CD4-positive, alpha-beta memory T cell (primary cell): ENCODE data around the gene HDGFL2. TPM values are rescaled to one million over a fixed set of nuclear protein-coding genes. Genes with fewer than 3 reads are reported as not detected.
"Not testable (repeated sequence)": the region's sequence is repeated elsewhere in the genome, so short reads cannot be mapped to it uniquely, and the experiment has no call there.

ENCODE experiments used
- CTCF ChIA-PET: fragments of 350-600 bp; sonication (Branson Sonifier 250); formaldehyde crosslinking; loops from one replicate; lab custom pipeline; 2021; ENCODE audit warnings: inconsistent platforms; ENCODE audit not compliant: partially characterized antibody; lab: Charles Lee
- POLR2A ChIA-PET: fragments of 350-600 bp; sonication (Branson Sonifier 250); formaldehyde crosslinking; loops from one replicate; lab custom pipeline; 2021; ENCODE audit not compliant: partially characterized antibody; lab: Charles Lee
- DNase-seq, 5 donors: peaks; one replicate each; pipeline versions ENCODE4 v3.0.0 to v3.0.0-alpha.2; 2020 to 2022; ENCODE audit warnings: mixed read lengths in 1 of 5
- H3K27ac ChIP-seq: one replicate; pipeline ENCODE4 v1.7.0; 2013; ENCODE audit warnings: low read depth, low read length
- H3K27me3 ChIP-seq: 2 replicates; pipeline ENCODE4 v1.7.0; 2013; ENCODE audit warnings: mild to moderate bottlenecking, low read length, moderate library complexity; ENCODE audit not compliant: insufficient read depth
- H3K36me3 ChIP-seq: 2 replicates; pipeline ENCODE4 v1.7.0; 2013; ENCODE audit warnings: mild to moderate bottlenecking, low read length, moderate library complexity; ENCODE audit not compliant: insufficient read depth
- H3K4me1 ChIP-seq: 2 replicates; pipeline ENCODE4 v1.7.0; 2013; ENCODE audit warnings: mild to moderate bottlenecking, low read length, moderate library complexity; ENCODE audit not compliant: insufficient read depth
- H3K4me3 ChIP-seq, 2 donors: one replicate each; pipeline ENCODE4 v1.7.0; 2013; ENCODE audit warnings: low read length in 2 of 2, mild to moderate bottlenecking in 1 of 2
- H3K9me3 ChIP-seq, 2 donors: one replicate each; pipeline ENCODE4 v1.7.0; 2013; ENCODE audit warnings: low read length in 2 of 2, control low read depth in 1 of 2; ENCODE audit not compliant: control insufficient read depth in 1 of 2
- H3K27ac Mint-ChIP-seq, 7 donors: one replicate each; pipeline ENCODE4 v1.8.0; 2020 to 2021; ENCODE audit warnings: mixed read lengths in 7 of 7, mild to moderate bottlenecking in 6 of 7, inconsistent platforms in 3 of 7, moderate library complexity in 3 of 7
- H3K27me3 Mint-ChIP-seq, 2 donors: one replicate each; pipeline ENCODE4 v1.8.0; 2020 to 2021; ENCODE audit warnings: mixed read lengths in 2 of 2
- H3K36me3 Mint-ChIP-seq, 2 donors: one replicate each; pipeline ENCODE4 v1.8.0; 2020 to 2021; ENCODE audit warnings: mixed read lengths in 2 of 2, inconsistent platforms in 1 of 2, mild to moderate bottlenecking in 1 of 2
- H3K4me1 Mint-ChIP-seq, 4 donors: one replicate each; pipeline ENCODE4 v1.8.0; 2020 to 2021; ENCODE audit warnings: mixed read lengths in 4 of 4, mild to moderate bottlenecking in 1 of 4
- H3K4me3 Mint-ChIP-seq, 8 donors: one replicate each; pipeline ENCODE4 v1.8.0; 2020 to 2021; ENCODE audit warnings: mixed read lengths in 8 of 8, mild to moderate bottlenecking in 7 of 8, moderate library complexity in 6 of 8, inconsistent platforms in 3 of 8
- H3K9me3 Mint-ChIP-seq, 8 donors: one replicate each; pipeline ENCODE4 v1.8.0; 2020 to 2021; ENCODE audit warnings: mixed read lengths in 8 of 8, mild to moderate bottlenecking in 5 of 8, inconsistent platforms in 3 of 8, moderate library complexity in 1 of 8
- intact Hi-C: fragments of 100-400 bp; cut with micrococcal nuclease; formaldehyde crosslinking; loops from one replicate; pipeline ENCODE4 v1.15.1; 2023
- polyA plus RNA-seq, 2 donors: library from polyadenylated mRNA; unstranded; fragments of 300-500 nt; fragmentation: Illumina TruSeq; gene quantifications; one replicate each; pipeline ENCODE4 v1.2.3, GENCODE V29; 2021
- total RNA-seq, 2 experiments: library from RNA; stranded (reverse); gene quantifications; one replicate each; pipeline ENCODE4 v1.2.3, GENCODE V29; 2021

HDGFL2 gene
- total and polyA plus RNA-seq, 4 experiments from 2014 or later, result 3.5 to 39.7 (median 31.3) TPM

DNA sequence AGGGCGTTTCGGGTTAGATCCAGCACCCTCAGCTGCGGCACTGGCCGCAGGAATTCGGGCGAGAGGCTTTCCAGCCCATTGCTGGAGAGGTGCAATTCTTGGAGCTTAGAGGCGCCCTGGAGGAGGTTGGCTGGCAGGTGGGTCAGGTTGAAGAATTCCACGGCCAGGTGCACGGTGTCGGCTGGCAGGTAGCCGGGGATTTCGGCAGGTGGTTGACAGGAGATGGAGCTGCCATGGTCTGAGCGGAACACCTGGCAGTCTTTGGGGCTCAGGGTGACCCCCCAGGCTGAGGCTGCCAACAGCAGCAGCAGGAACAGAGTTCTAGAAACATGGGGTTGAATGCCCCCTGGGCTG is 66.5 kb downstream of the HDGFL2 start:
- Mint-ChIP-seq H3K4me1 (peaks cover 4 to 13% (median 5%) of the 10 kb centered on the region in 4 donors), H3K27ac (no peak overlapping the region), H3K9me3 (peaks cover 0 to 13% (median 5%) of the 10 kb centered on the region in 8 donors), H3K4me3 (no peak overlapping the region), H3K36me3 (no peaks in the 10 kb centered on the region), H3K27me3 (peaks cover 7 to 10% of the 10 kb centered on the region in 2 donors)
- Histone ChIP-seq H3K36me3 (no peaks in the 10 kb centered on the region), H3K9me3 (no peaks in the 10 kb centered on the region), H3K4me1 (no peaks in the 10 kb centered on the region), H3K4me3 (no peak overlapping the region), H3K27me3 (no peaks in the 10 kb centered on the region), H3K27ac (no peak overlapping the region)
- CTCF ChIA-PET, result no interaction called here
- no peak for DNase-seq
- intact Hi-C loops, result no loop called here
- POLR2A ChIA-PET, result no interaction called here

DNA sequence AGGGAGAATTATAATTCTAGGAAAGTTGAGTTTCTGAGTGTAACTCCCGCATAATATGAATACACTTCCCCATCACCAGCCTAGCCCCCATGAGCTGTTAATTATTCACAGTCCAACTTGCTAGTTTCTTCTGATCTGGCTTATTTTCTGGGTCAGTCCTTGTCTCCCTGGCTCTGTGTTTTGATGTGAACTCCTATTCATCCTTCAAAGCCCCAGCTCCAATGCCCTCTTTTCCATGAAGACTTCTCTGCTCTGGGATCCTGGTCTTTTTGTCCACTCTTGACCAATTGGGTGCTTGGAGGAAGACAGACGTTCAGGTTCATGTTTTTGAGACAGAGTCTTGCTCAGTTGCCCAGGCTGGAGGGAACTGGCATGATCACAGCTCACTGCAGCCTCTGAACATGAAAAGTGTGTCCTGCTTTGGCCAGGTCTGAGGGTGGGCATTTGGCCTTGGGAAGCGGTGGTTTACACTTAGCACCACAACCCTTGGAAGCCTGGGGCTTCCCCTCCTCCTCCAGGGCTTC is 67.1 kb downstream of the HDGFL2 start:
- no peaks in the 10 kb centered on the region for H3K4me1 ChIP-seq
- no peaks in the 10 kb centered on the region for H3K27me3 ChIP-seq
- no peak overlapping the region for H3K4me3 ChIP-seq
- peaks cover 0 to 13% (median 5%) of the 10 kb centered on the region in 8 donors for H3K9me3 Mint-ChIP-seq
- no peak overlapping the region for H3K27ac ChIP-seq
- intact Hi-C loops, result no loop called here
- H3K9me3 ChIP-seq, result no peaks in the 10 kb centered on the region
- no peaks in the 10 kb centered on the region for H3K36me3 ChIP-seq
- H3K27ac Mint-ChIP-seq, result no peak overlapping the region
- CTCF ChIA-PET, result no interaction called here
- no peak for DNase-seq
- no peak overlapping the region for H3K4me3 Mint-ChIP-seq
- H3K4me1 Mint-ChIP-seq, result peaks cover 4 to 13% (median 5%) of the 10 kb centered on the region in 4 donors
- no peaks in the 10 kb centered on the region for H3K36me3 Mint-ChIP-seq
- POLR2A ChIA-PET, result no interaction called here
- H3K27me3 Mint-ChIP-seq, result peaks cover 4 to 10% of the 10 kb centered on the region in 2 donors

GRCh38 chr19:4539693-4540581 is 67.8 kb downstream of the HDGFL2 start, which contains the start of gene LRG1:
LRG1 (minus strand) TSS chr19:4540036; CDS start chr19:4540013, 23 bp downstream.
- ChIA-PET POLR2A (no interaction called here), CTCF (interaction anchor here (0.9 to 1.7 kb wide), 2 partner anchors 9 to 13 kb away, joined by 3 read pairs; no protein-coding TSS in a partner anchor)
- Histone ChIP-seq H3K36me3 (no peaks in the 10 kb centered on the region), H3K4me1 (no peaks in the 10 kb centered on the region), H3K27me3 (no peaks in the 10 kb centered on the region), H3K27ac (no peak within 1 kb of the TSS), H3K4me3 (no peak within 1 kb of the TSS), H3K9me3 (no peaks in the 10 kb centered on the region)
- intact Hi-C loops, result no loop called here
- Mint-ChIP-seq H3K4me3 (peak within 1 kb of the TSS in 5 of 8 donors; percentile 10 to 56 (median 31)), H3K27me3 (peaks cover 4 to 10% of the 10 kb centered on the region in 2 donors), H3K27ac (peak within 1 kb of the TSS in 2 of 7 donors; percentile 35 to 47), H3K4me1 (peaks cover 4 to 13% (median 5%) of the 10 kb centered on the region in 4 donors), H3K36me3 (no peaks in the 10 kb centered on the region), H3K9me3 (peaks cover 0 to 13% (median 5%) of the 10 kb centered on the region in 8 donors)
- no peak for DNase-seq

GRCh38 chr19:4541114-4541805 is 69.2 kb downstream of the HDGFL2 start:
- H3K4me3 Mint-ChIP-seq, result no peak overlapping the region
- intact Hi-C loops, result no loop called here
- POLR2A ChIA-PET, result no interaction called here
- H3K27ac Mint-ChIP-seq, result no peak overlapping the region
- no peak for DNase-seq
- no peaks in the 10 kb centered on the region for H3K36me3 Mint-ChIP-seq
- H3K4me1 ChIP-seq, result no peaks in the 10 kb centered on the region
- no peak overlapping the region for H3K27ac ChIP-seq
- H3K27me3 ChIP-seq, result no peaks in the 10 kb centered on the region
- H3K9me3 ChIP-seq, result no peaks in the 10 kb centered on the region
- peaks cover 0 to 7% of the 10 kb centered on the region in 2 donors for H3K27me3 Mint-ChIP-seq
- no peak overlapping the region for H3K4me3 ChIP-seq
- peaks cover 0 to 13% (median 5%) of the 10 kb centered on the region in 8 donors for H3K9me3 Mint-ChIP-seq
- H3K4me1 Mint-ChIP-seq, result peaks cover 2 to 8% (median 4%) of the 10 kb centered on the region in 4 donors
- H3K36me3 ChIP-seq, result no peaks in the 10 kb centered on the region
- CTCF ChIA-PET, result interaction anchor here (1.7 kb wide), 1 partner anchor 15 kb away, joined by 3 read pairs; no protein-coding TSS in a partner anchor

GRCh38 chr19:4541806-4542145 is 69.7 kb downstream of the HDGFL2 start:
- POLR2A ChIA-PET, H3K4me1 ChIP-seq, H3K36me3 ChIP-seq, H3K4me3 Mint-ChIP-seq, H3K36me3 Mint-ChIP-seq, H3K9me3 ChIP-seq, H3K27ac Mint-ChIP-seq, H3K4me3 ChIP-seq, H3K27me3 Mint-ChIP-seq, H3K27ac ChIP-seq, H3K4me1 Mint-ChIP-seq, H3K27me3 ChIP-seq, DNase-seq, intact Hi-C loops: not testable (repeated sequence)
- H3K9me3 Mint-ChIP-seq, result peaks cover 0 to 13% (median 5%) of the 10 kb centered on the region in 8 donors
- CTCF ChIA-PET, result interaction anchor here (1.7 kb wide), 1 partner anchor 15 kb away, joined by 3 read pairs; no protein-coding TSS in a partner anchor

DNA sequence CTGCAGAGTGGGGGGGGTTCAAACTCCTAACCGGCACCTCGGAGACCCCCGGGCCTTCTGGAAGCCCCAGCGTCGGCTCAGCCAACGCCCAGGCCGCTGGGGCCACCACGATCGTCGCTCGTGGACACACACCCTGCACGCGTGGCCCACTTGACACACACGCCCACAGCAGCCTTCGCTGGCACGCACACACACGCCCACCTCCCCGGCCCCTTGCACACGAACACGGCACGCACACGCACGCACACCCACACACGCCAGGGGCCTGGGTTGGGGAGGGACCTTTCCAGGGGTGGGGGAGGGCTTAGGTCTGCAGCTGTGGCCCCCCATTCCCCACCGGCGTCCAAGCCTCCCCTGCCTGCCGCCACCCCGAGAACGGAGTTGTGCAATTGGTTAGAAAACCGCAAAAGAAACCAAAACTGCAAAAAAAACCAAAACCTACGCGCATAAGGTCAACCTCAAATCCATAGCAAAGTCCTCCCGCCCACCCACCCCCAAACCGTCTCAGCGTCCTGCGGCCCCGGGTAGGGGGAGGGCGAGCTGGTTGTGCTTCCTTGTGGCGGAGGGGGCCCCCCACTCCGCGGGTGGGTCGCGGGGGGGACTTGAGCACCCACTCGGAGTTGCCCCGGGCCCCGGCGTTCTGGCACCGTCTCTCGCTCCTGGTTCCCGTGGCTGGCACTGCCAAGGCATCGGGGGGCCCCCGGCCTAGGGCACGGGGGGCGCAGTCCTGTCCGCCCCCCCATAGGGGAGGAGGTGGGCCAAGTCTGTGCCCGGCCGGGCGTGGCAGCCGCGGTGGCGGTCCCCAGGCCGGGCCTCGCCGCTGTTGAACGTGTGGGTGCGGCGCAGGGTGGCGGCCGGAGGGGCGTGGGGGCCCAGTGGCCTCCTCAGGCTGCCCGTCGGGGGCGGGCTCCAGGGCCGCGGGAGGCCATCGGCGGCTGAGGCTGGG is 71.1 kb downstream of the HDGFL2 start:
- ChIA-PET POLR2A (no interaction called here), CTCF (no interaction called here)
- no peaks in the 10 kb centered on the region for H3K9me3 ChIP-seq
- peaks cover 2 to 8% (median 4%) of the 10 kb centered on the region in 4 donors for H3K4me1 Mint-ChIP-seq
- H3K36me3 Mint-ChIP-seq, result no peaks in the 10 kb centered on the region
- no peaks in the 10 kb centered on the region for H3K36me3 ChIP-seq
- no peaks in the 10 kb centered on the region for H3K27me3 ChIP-seq
- no peak overlapping the region for H3K27ac ChIP-seq
- no peak overlapping the region for H3K4me3 Mint-ChIP-seq
- H3K4me3 ChIP-seq, result no peak overlapping the region
- H3K4me1 ChIP-seq, result no peaks in the 10 kb centered on the region
- no peak for DNase-seq
- intact Hi-C loops, result no loop called here
- peaks cover 0 to 4% of the 10 kb centered on the region in 2 donors for H3K27me3 Mint-ChIP-seq
- H3K27ac Mint-ChIP-seq, result no peak overlapping the region
- peaks cover 0 to 13% (median 4%) of the 10 kb centered on the region in 8 donors for H3K9me3 Mint-ChIP-seq
